ENCODE results near the gene ZNF354C.

ZNF354C gene

GRCh38 chr5:179060116-179061008, at the start of gene ZNF354C:
Gene ZNF354C (plus strand): TSS chr5:179060373. CDS start chr5:179062069, 1,696 bp downstream.
- H3K27ac ChIP-seq: peak within 1 kb of the TSS; percentile 46; the same call in 1 of the 2 replicates
- no peak for TF ChIP-seq CTCF (conservative IDR thresholded peaks at IDR 0.05)

GRCh38 chr5:179023528-179024189, 36.5 kb upstream of the ZNF354C start, which contains the start of gene ZNF879:
Gene ZNF879 (plus strand): TSS chr5:179023804. CDS start chr5:179025005, 1,201 bp downstream.
- TF ChIP-seq CTCF (conservative IDR thresholded peaks at IDR 0.05): no peak
- peak within 1 kb of the TSS; percentile 64 for H3K27ac ChIP-seq

DNA sequence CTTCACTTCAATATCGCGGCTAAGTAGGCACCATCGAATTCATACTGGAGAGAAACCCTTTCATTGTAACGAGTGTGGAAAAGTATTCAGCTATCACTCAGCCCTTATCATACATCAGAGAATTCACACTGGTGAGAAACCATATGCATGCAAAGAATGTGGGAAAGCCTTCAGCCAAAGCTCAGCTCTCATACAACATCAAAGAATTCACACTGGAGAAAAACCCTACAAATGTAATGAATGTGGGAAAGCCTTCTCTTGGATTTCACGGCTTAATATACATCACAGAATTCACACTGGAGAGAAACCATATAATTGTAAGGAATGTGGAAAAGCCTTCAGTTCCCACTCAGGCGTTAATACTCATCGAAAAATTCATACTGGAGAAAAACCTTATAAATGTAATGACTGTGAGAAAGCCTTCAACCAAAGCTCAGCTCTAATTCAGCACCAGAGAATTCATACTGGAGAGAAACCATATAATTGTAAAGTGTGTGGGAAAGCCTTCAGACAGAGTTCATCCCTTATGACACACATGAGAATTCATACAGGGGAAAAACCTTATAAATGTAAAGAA, 27.1 kb upstream of the ZNF354C start:
- no peak overlapping the region for H3K27ac ChIP-seq
- TF ChIP-seq CTCF (conservative IDR thresholded peaks at IDR 0.05): no peak

GRCh38 chr5:179044765-179045164, 15.4 kb upstream of the ZNF354C start:
- no peak overlapping the region for H3K27ac ChIP-seq
- TF ChIP-seq CTCF (conservative IDR thresholded peaks at IDR 0.05): no peak

DNA sequence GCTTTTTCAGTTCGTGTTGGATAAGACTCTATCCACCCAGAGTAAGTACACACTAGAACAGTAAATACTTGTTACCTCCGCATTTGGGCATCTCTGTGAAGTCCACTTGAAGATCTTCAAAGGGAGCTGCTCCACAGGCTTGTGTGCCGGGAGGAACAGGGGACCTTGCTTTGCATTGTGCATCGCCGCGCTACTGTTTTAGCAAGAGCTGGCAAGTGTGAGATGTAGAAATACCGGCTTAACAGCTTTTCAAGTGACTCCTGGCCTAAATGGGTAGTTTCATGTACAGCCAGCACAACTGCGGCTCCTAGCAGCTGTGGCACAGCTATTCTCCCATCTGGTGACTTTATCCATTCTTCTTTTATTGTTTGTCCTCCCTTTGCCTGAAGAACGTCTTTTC, 8.4 kb upstream of the ZNF354C start:
- TF ChIP-seq CTCF (conservative IDR thresholded peaks at IDR 0.05): no peak
- H3K27ac ChIP-seq: no peak overlapping the region

- no peak overlapping the region for H3K27ac ChIP-seq
- TF ChIP-seq CTCF (conservative IDR thresholded peaks at IDR 0.05): no peak
Observed at GRCh38 chr5:179054036-179054785, 6.0 kb upstream of the ZNF354C start.

Measured in VCaP (cell line).